ENCODE data around the gene NDUFS5.
"Not testable (repeated sequence)": the region's sequence is repeated elsewhere in the genome, so short reads cannot be mapped to it uniquely, and the experiment has no call there.

The NDUFS5 gene
- 58.3 to 66.3 reads per million in 2 donors for total RNA-seq

DNA sequence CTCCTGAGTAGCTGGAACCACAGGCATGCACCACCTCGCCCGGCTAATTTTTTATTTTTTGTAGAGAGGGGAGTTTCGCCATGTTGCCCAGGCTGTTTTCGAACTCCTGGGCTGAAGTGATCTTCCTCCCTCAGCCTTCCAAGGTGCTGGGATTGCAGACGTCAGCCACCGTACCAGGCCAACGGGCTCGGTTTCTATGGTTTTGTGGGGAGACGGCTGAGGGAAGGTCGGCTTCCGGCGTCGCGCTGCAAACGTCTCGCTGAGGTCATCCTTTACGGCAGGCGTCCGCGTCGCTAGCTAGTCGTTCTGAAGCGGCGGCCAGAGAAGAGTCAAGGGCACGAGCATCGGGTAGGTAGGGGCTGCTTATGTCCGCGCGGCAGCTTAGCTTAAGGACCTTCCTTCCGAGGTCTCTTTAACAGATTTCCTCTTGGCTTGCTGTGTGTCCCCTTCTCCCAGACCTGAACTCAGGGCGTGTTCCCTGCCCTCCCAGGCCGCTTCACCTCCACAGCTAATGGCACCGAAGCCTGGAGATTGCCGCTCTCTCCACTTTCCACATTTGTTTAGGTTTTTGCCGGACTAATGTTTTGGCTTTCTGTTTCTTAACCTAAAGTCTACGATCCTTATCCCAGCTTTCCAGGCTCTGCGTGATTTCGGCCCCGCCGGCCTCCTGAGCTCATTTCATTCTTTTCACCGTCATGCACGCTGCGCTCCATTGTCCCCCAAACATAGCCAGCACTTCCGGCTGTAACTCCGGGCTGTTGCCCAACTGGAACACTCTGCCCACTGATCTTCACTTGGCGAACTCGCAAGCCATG, at the start of gene NDUFS5:
Gene NDUFS5, plus strand, starts transcription at position 300 of the 815 bp plus-strand sequence. CDS start 2,375 bp downstream, outside the sequence.
- peak; percentile 56 to 92 (median 75) for DNase-seq

- DNase-seq = peak in 4 of 5 experiments; percentile 18 to 90 (median 67)
These were observed 48.5 kb upstream of the NDUFS5 start for GRCh38 chr1:38977399-38978244.

DNA sequence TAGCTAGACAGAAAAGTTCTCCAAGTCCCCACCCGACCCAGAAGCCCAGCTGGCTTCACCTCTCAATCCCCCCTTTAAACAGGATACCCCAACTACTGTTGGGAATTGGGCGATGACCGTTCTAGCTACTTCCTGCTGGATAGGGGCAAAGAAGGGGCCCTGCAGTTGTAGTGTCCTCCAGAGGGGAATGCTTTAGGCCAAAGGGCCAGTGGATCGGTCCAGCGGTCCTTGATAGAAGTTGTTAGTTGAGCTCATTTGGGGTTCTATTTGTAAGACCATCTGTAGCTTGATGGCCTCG, 48.0 kb upstream of the NDUFS5 start:
- peak in 1 of 5 experiments; percentile 15 for DNase-seq

DNA sequence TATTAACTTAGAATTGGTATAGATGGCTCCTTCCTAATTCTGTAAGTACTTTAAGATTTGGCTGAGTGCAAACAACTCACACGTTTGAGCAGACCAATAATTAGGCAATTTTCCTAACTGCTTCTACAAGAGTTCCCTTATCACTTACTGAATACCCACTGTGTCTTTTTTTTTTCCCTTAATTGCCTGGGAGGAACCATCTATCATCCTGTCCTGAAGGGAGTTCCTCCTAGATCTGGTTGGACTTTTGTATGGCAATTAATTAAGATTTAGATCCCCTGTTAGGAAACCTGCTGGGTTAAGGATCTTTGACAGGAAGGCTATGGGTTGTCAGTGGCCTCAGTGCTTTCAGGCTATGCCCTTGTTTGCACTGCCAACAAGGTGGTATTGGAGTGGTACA, 46.8 kb upstream of the NDUFS5 start:
- DNase-seq = not testable (repeated sequence)

DNA sequence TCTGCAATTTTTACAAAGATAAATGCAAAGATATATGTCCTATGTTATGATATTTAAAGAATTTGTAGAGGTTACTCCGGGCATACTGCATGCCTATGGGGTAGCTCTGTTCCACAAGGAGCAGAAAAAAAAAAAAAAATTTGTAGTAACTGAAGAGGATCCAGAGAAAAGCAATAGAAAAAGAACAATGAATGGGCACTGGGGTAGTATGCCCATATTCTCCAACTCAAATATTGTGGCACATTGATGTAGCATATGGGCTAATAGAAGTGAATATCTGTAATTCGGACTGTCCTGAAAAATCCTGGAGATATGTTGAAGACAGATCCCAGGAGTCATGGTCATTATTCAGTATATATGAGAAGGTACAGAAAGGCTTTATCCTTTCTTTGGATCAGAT, 36.2 kb upstream of the NDUFS5 start:
- no peak for DNase-seq

- DNase-seq = no peak
These were observed 35.8 kb upstream of the NDUFS5 start for GRCh38 chr1:38990386-38990737.

- peak; percentile 87 to 96 (median 89) for DNase-seq
These were observed 35.2 kb upstream of the NDUFS5 start, which contains the start of gene AKIRIN1 for GRCh38 chr1:38990738-38991637. TSS of gene AKIRIN1 (plus strand) at chr1:38991276. CDS start at chr1:38991381, 105 bp downstream.

- no peak for DNase-seq
These were observed 34.3 kb upstream of the NDUFS5 start for GRCh38 chr1:38991638-38992411.

DNA sequence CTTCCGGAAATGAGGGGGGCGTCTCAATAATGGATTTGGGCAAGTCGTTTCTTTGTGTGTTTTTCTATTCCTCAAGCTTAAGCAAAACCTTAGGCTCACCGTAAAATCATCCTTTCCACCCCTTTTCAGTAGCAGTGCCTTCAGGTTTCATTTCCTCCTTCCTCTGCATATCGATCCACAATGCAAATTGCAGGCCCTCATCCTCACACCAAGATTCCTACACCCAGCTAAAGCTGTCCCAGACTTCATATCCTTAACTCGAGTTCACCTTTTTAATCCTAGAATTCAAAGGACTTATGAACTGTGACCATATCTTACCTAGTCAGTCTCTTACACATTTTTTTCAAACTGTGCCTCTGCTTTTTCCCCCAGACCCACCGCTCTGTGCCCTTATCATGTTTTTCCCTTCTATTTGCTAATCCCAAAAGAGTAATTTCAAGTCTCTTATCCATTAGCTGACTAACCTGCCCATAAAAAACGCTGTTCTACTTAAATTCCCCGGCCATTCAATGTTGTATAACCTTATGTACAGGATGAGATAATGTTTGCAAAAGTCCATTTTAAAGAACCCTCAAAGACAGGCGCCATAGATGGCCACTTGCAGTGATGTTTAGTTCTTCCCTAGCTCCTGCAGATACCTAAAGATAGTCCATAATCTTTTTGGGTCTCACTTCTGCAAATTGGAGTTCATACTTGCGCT, 33.6 kb upstream of the NDUFS5 start:
- no peak for DNase-seq

GRCh38 chr1:38994196-38994595, 32.0 kb upstream of the NDUFS5 start:
- no peak for DNase-seq

DNA sequence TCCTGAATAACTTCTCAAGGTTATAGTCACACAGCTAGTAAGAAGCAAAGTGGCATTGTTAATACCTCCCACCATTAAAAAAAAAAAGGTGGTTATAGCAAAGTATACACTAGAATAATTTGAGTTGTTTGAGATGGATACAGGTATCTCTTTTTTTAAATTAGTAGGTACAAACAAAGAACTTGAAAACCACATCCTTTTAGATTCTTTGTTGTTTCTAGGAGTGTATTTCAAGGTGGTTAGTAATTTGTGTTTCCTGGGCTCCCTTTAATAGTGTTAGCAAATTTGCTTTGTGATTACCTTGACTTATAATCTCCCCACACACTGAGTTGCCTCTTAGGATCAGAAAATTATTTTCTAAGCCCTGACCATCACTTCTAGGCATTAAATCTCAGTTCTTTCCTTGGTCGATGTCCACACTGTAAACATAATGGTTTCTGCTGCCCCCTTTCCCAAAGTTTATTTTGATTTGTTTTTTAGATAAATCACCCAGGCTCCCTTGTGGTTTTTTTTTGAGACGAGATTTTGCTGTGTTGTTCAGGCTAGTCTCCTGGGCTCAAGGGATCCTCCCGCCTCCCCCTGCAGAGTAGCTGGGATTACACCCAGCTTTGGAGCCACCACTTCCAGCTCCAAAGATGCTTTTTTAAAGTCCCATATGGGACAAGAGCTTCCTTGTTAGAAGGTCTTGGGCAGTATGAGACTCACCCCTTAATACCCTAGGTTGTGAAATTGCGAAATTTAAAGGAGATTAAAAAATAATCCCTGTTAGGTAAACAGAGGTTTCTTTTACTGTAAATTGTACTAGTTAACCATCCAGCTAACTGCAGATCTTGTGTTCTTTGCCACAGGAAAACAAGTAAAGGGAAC, 28.9 kb upstream of the NDUFS5 start:
- DNase-seq = peak in 2 of 5 experiments; percentile 31 to 59

GRCh38 chr1:38997901-38998190, 28.3 kb upstream of the NDUFS5 start:
- peak in 1 of 5 experiments; percentile 31 for DNase-seq

- no peak for DNase-seq
These were observed 24.4 kb upstream of the NDUFS5 start for GRCh38 chr1:39001516-39002421.

DNA sequence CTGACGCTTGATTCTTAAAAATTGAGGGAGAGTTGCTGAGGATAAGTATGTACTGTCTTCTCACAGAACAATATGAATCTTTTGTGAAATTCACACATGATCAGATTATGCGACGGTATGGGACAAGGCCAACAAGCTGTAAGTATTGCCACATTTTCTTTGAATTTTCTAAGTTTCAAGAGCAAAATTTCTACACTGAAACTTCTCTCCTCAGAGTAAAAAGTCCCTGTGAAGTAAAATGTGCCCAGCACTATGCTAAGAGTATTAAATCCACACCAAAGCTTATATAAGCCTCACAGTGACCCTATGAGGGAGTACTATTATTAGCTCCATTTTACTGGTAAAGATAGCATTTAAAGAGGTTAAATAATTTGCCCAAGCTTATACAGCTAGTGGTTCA, 22.9 kb upstream of the NDUFS5 start:
- no peak for DNase-seq

- peak in 1 of 5 experiments; percentile 29 for DNase-seq
These were observed 22.4 kb upstream of the NDUFS5 start for GRCh38 chr1:39003794-39004193.

DNA sequence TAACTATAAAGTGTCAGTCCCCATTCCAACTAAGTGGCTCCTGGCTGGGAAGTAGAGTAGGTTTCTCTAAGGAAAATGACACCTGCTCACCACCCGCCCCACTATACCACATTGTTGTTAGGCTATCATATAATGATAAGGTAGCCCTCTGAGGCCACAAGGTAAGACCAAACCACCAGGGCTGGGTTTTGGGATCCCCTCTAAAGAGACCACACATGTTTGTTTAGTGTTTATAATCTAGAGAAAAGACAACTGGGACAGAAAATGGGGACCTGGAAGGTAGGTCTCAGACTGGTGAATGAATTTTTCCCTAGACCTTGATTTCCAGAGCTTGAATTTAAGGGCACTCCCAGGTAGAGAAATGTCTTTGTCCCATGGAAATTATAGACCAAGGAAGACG, 19.9 kb upstream of the NDUFS5 start:
- no peak for DNase-seq

DNA sequence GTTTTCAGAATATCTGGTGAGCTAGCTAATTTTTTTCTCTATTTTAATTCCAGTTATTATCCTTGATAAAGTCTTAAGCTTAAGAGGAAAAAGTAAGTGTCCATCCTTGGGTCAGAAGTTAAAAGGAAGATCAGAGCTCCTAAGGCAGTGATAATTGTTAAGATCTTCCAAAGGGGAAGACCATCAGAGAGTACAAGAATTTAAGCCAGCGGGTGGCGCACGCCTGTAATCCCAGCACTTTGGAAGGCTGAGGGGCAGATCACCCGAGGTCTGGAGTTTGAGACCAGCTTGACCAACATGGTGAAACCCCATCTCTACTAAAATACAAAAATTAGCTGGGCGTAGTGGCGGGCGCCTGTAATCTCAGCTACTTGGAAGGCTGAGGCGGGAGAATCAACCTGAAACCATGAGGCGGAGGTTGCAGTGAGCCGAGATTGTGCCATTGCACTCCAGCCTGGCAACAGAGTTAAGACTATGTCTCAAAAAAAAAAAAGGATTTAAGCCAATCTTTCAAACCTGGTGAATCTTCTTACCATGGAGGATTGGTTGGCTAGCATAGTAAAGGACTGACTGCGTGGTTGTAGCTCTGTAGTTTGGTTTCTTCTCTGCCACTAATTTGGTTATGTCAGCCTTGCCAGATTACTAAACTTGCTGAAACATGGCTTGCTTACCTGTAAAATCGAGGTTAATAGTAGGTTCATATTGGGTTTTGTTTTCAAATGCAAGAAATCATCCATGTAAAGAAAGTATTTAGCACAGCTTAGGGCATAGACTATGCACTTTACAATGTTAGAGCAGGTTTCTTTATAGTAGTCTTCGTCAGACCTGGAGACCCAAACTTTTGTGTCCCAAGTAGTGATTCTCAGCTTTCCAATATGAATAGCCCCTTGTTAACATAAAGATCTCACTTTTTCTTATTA, 19.2 kb upstream of the NDUFS5 start:
- no peak for DNase-seq

DNA sequence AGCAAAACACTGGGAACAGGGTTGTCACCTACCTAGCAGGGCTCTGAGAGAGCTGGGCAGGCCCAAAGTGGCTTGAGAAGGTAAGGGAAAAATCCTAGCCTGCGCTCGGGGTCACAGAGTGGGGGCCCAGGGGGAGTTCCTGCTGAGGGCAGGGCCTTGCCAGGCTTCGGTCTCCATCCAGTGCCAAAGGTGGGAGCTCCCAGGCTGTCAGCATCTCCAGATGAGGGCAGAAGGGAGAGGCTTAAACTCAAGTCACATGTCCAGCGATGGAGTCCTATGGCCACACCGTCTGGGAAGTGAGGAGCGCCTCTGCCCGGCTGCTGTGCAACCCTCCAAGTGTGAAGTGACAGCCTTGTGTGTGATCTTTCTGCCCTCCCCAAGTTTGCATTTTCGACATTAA, 11.2 kb upstream of the NDUFS5 start:
- DNase-seq = not testable (repeated sequence)
